Measurements from ENCODE around the gene GSE1.

Gene GSE1

DNA sequence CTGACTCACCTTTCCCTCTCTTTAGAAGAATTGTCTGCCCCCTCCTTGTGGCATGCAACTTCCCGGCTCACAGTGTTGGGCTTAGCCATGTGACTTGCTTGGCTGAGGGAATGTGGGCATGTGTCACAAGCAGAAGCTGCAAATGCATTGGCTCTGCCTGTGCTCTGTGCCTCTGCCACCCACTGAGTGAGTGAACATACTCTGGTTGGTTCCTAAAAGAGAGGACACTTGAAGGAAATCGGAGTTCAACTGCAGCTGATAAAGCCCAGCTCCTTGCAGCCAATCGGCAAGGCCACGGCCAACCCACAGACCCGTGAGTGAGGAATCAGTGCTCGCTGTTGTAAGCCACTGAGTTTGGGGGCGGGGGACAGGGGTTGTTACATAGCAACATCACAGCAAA lies 86.5 kb downstream of the GSE1 start:
- TF ChIP-seq, protein P1, sequence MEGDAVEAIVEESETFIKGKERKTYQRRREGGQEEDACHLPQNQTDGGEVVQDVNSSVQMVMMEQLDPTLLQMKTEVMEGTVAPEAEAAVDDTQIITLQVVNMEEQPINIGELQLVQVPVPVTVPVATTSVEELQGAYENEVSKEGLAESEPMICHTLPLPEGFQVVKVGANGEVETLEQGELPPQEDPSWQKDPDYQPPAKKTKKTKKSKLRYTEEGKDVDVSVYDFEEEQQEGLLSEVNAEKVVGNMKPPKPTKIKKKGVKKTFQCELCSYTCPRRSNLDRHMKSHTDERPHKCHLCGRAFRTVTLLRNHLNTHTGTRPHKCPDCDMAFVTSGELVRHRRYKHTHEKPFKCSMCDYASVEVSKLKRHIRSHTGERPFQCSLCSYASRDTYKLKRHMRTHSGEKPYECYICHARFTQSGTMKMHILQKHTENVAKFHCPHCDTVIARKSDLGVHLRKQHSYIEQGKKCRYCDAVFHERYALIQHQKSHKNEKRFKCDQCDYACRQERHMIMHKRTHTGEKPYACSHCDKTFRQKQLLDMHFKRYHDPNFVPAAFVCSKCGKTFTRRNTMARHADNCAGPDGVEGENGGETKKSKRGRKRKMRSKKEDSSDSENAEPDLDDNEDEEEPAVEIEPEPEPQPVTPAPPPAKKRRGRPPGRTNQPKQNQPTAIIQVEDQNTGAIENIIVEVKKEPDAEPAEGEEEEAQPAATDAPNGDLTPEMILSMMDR (IDR thresholded peaks at IDR 0.05; ENCODE audit: low read depth, low read length, missing control alignments) = no peak
- DNase-seq (ENCODE audit: extremely low read depth, low read depth) = no peak
- no peak overlapping the region for H3K4me3 ChIP-seq (replicated peaks; ENCODE audit: low read depth, low read length)

DNA sequence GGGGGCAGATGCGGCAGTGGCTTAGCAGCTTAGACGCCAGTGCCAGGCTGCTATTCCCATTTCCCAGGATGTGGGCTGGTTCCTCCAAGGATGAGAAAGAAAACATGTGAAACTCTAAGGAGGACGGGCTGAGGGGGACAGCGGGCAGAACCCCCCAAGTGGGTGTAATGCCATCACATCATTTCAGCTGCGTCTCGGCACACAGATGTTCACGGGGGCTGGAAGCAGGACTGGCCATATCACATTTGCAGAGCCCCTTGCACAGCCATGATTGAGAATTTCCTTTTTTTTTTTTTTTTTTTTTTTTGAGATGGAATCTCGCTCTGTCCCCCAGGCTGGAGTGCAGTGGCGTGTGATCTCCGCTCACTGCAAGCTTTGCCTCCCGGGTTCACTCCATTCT lies 90.9 kb downstream of the GSE1 start:
- TF ChIP-seq, protein P1 (IDR thresholded peaks at IDR 0.05; ENCODE audit: low read depth, low read length, missing control alignments) = no peak
- no peak for DNase-seq (ENCODE audit: extremely low read depth, low read depth)
- no peak overlapping the region for H3K4me3 ChIP-seq (replicated peaks; ENCODE audit: low read depth, low read length)

DNA sequence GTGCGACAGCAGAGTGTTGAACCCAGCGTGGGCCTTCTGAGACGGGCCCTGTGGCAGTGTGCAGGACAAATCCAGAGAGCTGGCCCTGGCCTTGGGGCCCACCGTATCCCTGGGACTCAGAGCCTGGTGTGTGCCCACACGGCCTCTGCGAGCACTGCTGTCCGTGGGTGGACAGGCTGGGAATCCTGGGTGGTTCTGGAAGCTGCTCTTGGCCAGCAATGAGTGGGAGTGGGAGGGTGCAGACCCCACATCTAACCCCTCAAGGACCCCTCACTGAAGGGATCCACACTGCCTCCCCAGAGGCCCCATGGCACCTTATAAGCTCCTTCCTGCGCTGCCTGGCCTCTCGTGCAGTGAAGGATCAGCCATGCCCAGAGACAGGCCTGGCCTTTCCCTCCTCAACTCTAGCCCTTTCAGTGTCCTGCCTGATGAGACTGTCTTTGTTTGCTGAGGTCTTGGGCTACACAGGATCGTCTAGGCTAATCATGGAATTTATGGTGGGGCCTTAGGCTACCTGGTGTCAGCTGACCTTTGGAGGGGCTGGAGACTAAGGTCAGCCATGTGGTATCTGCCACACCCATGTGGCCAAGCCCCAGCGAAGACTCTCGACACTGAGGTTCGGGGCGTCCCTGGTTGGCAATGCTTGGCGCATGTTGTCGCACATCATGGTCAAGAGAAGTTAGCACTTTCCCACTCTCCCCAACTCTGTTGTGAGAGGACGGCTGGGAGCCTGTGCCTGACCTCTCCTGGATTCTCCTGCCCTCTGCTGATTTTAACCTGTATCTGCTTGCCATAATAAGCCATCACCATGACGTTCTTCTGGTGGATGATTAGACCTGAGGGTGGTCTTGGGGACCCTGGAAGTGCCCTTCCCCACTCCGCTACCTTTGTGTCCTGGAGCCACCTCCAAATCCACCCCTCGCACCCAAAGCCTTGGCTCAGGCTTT lies 92.1 kb downstream of the GSE1 start:
- DNase-seq (ENCODE audit: extremely low read depth, low read depth) = no peak
- no peak overlapping the region for H3K4me3 ChIP-seq (replicated peaks; ENCODE audit: low read depth, low read length)
- TF ChIP-seq, protein P1 (IDR thresholded peaks at IDR 0.05; ENCODE audit: low read depth, low read length, missing control alignments) = no peak

DNA sequence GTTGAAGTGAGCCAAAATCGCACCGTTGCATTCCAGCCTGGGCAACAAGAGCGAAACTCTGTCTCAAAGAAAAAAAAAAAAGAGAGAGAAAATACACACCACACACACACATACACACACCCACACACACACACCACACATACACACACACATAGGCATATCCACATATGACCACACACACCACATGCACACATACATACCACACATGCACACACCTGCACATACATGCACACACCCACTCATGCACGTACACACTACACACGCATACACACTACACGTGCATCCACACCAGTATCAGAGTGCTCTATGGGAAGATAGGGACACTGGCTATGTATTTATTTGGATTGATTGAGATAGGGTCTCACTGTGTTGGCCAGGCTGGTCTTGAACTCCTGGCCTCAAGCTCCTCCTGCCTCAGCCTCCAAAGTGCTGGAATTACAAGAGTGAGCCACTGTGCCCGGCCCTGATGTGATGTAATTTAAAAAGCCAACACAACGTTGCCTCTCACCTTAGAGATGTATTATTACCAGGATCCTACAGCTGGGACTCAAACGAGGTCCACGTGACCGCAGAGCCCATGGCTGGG lies 93.4 kb downstream of the GSE1 start:
- TF ChIP-seq, protein P1 (IDR thresholded peaks at IDR 0.05; ENCODE audit: low read depth, low read length, missing control alignments) = no peak
- no peak overlapping the region for H3K4me3 ChIP-seq (replicated peaks; ENCODE audit: low read depth, low read length)

DNA sequence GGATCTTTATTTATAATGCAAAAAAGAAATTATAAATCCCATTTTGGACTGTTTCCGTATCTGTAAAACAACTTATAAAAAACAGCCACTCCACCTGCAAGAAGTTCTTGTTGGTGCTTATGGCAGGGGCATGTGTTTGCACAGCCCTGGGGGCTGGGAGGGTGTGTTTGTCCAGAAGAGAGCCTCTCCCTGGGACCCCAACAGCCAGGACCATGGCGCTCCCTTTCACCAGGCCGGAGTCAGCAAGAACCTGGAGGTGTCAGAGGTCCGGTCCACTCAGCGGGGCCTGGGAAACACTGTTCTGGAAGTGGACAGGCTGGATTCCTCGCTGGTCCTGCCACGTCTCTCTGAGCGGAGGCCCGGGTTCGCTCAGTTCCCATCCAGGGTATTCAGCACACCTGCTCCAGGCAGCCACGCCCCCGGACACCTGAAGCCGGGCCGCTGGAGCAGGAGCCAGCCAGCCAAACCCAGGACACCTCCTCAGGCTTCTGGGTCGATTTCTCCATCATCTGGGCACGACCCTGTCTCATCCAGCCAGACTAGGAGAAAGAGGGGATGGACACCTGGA lies 94.5 kb downstream of the GSE1 start:
- DNase-seq (ENCODE audit: extremely low read depth, low read depth) = no peak
- TF ChIP-seq, protein P1 (IDR thresholded peaks at IDR 0.05; ENCODE audit: low read depth, low read length, missing control alignments) = no peak
- H3K4me3 ChIP-seq (replicated peaks; ENCODE audit: low read depth, low read length) = no peak overlapping the region

More for the DNA sequence above, 93.4 kb downstream of the GSE1 start:
- DNase-seq (ENCODE audit: extremely low read depth, low read depth) = no peak

DNA sequence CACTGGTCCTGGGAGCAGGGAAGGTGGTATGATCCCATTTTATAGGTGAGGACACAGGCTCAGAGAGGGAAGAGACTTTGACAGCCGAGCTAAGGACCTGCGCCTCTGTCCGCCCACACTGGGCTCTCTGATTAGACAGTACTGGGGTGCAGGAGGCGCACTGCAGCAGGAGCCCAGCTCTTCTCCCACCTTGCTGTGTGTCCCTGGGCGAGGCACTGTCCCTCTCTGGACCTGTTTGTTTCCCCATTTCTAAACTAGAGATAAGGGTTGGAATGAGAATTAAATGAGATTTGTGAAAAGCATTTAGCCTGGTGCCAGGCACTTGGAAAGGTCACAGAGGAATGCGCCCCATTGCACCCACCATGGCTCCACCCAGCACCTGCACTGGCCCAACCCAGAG lies 95.2 kb downstream of the GSE1 start:
- H3K4me3 ChIP-seq (replicated peaks; ENCODE audit: low read depth, low read length) = no peak overlapping the region
- DNase-seq (ENCODE audit: extremely low read depth, low read depth) = no peak
- TF ChIP-seq, protein P1 (IDR thresholded peaks at IDR 0.05; ENCODE audit: low read depth, low read length, missing control alignments) = no peak

Measured in HFF-Myc (cell line).